Hepatocyte (in vitro differentiated cells): ENCODE data around the gene RSPO1. TPM values are rescaled to one million over a fixed set of nuclear protein-coding genes. Genes with fewer than 3 reads are reported as not detected.
"Not testable (repeated sequence)": the region's sequence is repeated elsewhere in the genome, so short reads cannot be mapped to it uniquely, and the experiment has no call there.

Experiments
- DNase-seq: peaks from one replicate; pipeline ENCODE4 v3.0.0-alpha.2; 2016; ENCODE audit warnings: low spot score
- H2AFZ ChIP-seq: fragments of 200-600 bp; sonication (generic); 2 replicates; pipeline ENCODE4 v1.6.0; 2016; ENCODE audit warnings: antibody characterized with exemption, mild to moderate bottlenecking
- H3K27ac ChIP-seq: fragments of 200-600 bp; sonication (generic); 2 replicates; pipeline ENCODE4 v1.5.1; 2016; ENCODE audit warnings: mild to moderate bottlenecking
- H3K27me3 ChIP-seq: fragments of 200-600 bp; sonication (generic); 2 replicates; pipeline ENCODE4 v1.6.1; 2016
- H3K36me3 ChIP-seq: fragments of 200-600 bp; sonication (generic); replicated peaks from 2 replicates; pipeline ENCODE4 v1.5.1; 2016; ENCODE audit warnings: low read depth; ENCODE audit not compliant: insufficient read depth
- H3K4me1 ChIP-seq: fragments of 200-600 bp; sonication (generic); 2 replicates; pipeline ENCODE4 v1.5.1; 2016; ENCODE audit warnings: mild to moderate bottlenecking, moderate library complexity; ENCODE audit not compliant: insufficient read depth
- H3K4me2 ChIP-seq: fragments of 200-600 bp; sonication (generic); 2 replicates; pipeline ENCODE4 v1.6.0; 2016
- H3K4me3 ChIP-seq: fragments of 200-600 bp; sonication (generic); 2 replicates; pipeline ENCODE4 v1.5.1; 2016; ENCODE audit warnings: mild to moderate bottlenecking
- H3K79me2 ChIP-seq: fragments of 200-600 bp; sonication (generic); 2 replicates; pipeline ENCODE4 v1.6.0; 2017; ENCODE audit warnings: mild to moderate bottlenecking
- H3K9me2 ChIP-seq: fragments of 200-600 bp; sonication (generic); replicated peaks from 2 replicates; pipeline ENCODE4 v1.6.0; 2017; ENCODE audit warnings: mild to moderate bottlenecking; ENCODE audit not compliant: insufficient read depth
- H3K9me3 ChIP-seq: fragments of 200-600 bp; sonication (generic); 2 replicates; pipeline ENCODE4 v1.5.1; 2016; ENCODE audit warnings: low read depth, mild to moderate bottlenecking
- H4K20me1 ChIP-seq: fragments of 200-600 bp; sonication (generic); 2 replicates; pipeline ENCODE4 v1.6.0; 2016; ENCODE audit warnings: mild to moderate bottlenecking; ENCODE audit not compliant: insufficient read depth, poor library complexity, severe bottlenecking
- CTCF ChIP-seq: fragments of 200-600 bp; sonication (generic); IDR thresholded peaks from 2 replicates; pipeline ENCODE4 v1.5.1; 2016; ENCODE audit warnings: antibody characterized with exemption, mild to moderate bottlenecking; ENCODE audit not compliant: poor library complexity
- EZH2 ChIP-seq: fragments of 200-600 bp; sonication (generic); IDR thresholded peaks from 2 replicates; pipeline ENCODE4 v1.6.1; 2016; ENCODE audit warnings: antibody characterized with exemption, mild to moderate bottlenecking, borderline replicate concordance
- EZH2phosphoT487 ChIP-seq: fragments of 200-600 bp; sonication (generic); IDR thresholded peaks from one replicate; pipeline ENCODE4 v1.6.1; 2018; ENCODE audit warnings: antibody characterized with exemption, mild to moderate bottlenecking, low read depth, moderate library complexity; ENCODE audit not compliant: unreplicated experiment, severe bottlenecking
- WGBS: methylation state at CpG from one replicate; pipeline ENCODE4 v1.1.6; 2016; ENCODE audit warnings: low lambda C conversion rate; ENCODE audit errors: missing lambda C conversion rate; 5-methylcytosine and 5-hydroxymethylcytosine counted together
- polyA plus RNA-seq: library from polyadenylated mRNA; unstranded; fragments of >200 nt; fragmentation: Nextera tagmentation; extraction: Ambion mirVana; gene quantifications from 2 replicates; pipeline ENCODE4 v1.2.1, GENCODE V29; 2016
- total RNA-seq: library from RNA; depleted of rRNA; stranded (reverse); fragments of >200 nt; gene quantifications from 2 replicates; pipeline ENCODE4 v1.2.3, GENCODE V29; 2014

The RSPO1 gene
- total RNA-seq, result 0.83 and 0.88 TPM in 2 replicates
- polyA plus RNA-seq, result 1.5 and 2.4 TPM in 2 replicates

- TF ChIP-seq CTCF, result no peak
- TF ChIP-seq EZH2phosphoT487, result no peak
- no peak for TF ChIP-seq EZH2
- H3K27me3 ChIP-seq, result peaks cover 97% of the 10 kb centered on the region
- no peaks in the 10 kb centered on the region for H3K36me3 ChIP-seq
- peak; percentile 21 for DNase-seq
- peak within 1 kb of the TSS; percentile 75 for H3K4me2 ChIP-seq
- no peaks in the 10 kb centered on the region for H3K79me2 ChIP-seq
- H3K9me2 ChIP-seq, result no peaks in the 10 kb centered on the region
- WGBS, result 4% methylated on average over 11 of the region's 72 CpGs
- no peaks in the 10 kb centered on the region for H4K20me1 ChIP-seq
- H3K4me1 ChIP-seq, result no peaks in the 10 kb centered on the region
- no peak within 1 kb of the TSS for H2AFZ ChIP-seq
- no peak within 1 kb of the TSS for H3K4me3 ChIP-seq
- H3K9me3 ChIP-seq, result no peaks in the 10 kb centered on the region
- no peak within 1 kb of the TSS for H3K27ac ChIP-seq
Measured at GRCh38 chr1:37634244-37634991, at the start of gene RSPO1. Gene RSPO1, minus strand, starts transcription at chr1:37634892. Its CDS starts 5,231 bp downstream, at chr1:37629661.

GRCh38 chr1:37684182-37684581 lies 49.5 kb upstream of the RSPO1 start:
- H3K9me2 ChIP-seq, H3K27me3 ChIP-seq, H3K4me3 ChIP-seq, H3K36me3 ChIP-seq, DNase-seq, H3K27ac ChIP-seq, H3K4me1 ChIP-seq, H3K9me3 ChIP-seq, H3K4me2 ChIP-seq, H4K20me1 ChIP-seq, H2AFZ ChIP-seq: not testable (repeated sequence)
- WGBS, result 94% methylated on average over 9 of the region's 9 CpGs
- H3K79me2 ChIP-seq, result peaks cover 12% of the 10 kb centered on the region

DNA sequence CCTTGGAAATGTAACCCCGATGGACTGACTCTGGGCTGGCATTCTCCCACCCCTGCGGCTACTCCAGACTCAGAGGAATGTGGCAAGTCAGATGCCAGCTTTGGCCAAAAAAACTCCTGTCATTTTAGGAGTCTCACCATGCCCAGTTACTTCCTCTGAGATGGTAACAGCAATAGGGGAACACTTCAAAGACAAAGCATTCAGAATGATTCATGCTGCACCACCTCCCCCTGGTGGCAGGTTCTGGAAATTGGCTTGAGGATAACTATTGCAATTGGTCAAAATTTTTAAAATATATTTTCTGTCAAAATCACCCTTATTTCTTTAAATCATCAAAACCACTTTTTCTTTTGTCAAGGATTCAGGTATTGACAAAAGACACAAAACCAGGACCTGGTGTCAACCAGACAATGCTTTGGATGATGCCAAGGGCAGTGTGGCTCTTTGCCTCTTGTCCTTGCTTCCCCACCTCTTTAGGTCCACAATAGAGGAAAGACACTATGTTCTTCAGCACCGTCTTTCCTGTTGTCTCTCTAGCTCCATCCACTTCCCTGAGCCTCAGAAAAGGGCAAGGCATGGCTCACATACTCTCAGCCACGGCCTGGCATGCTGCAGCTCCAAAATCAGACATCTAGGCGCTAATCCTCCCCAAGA lies 47.8 kb upstream of the RSPO1 start:
- Histone ChIP-seq H4K20me1 (no peaks in the 10 kb centered on the region), H3K9me3 (no peaks in the 10 kb centered on the region), H3K4me2 (no peak overlapping the region), H3K9me2 (no peaks in the 10 kb centered on the region), H3K4me1 (no peaks in the 10 kb centered on the region), H3K27ac (no peak overlapping the region), H3K79me2 (no peaks in the 10 kb centered on the region), H3K27me3 (no peaks in the 10 kb centered on the region), H3K36me3 (no peaks in the 10 kb centered on the region), H3K4me3 (no peak overlapping the region), H2AFZ (no peak overlapping the region)
- TF ChIP-seq CTCF (peak; percentile 96), EZH2phosphoT487 (no peak), EZH2 (no peak)
- DNase-seq, result peak; percentile 79
- WGBS, result 79% methylated on average over 5 of the region's 5 CpGs

GRCh38 chr1:37680933-37681332 lies 46.2 kb upstream of the RSPO1 start:
- no peaks in the 10 kb centered on the region for H3K36me3 ChIP-seq
- TF ChIP-seq CTCF (no peak), EZH2 (no peak), EZH2phosphoT487 (no peak)
- peaks cover 4% of the 10 kb centered on the region for H3K4me1 ChIP-seq
- no peaks in the 10 kb centered on the region for H3K9me3 ChIP-seq
- no peaks in the 10 kb centered on the region for H3K27me3 ChIP-seq
- H3K79me2 ChIP-seq, result no peaks in the 10 kb centered on the region
- no peaks in the 10 kb centered on the region for H3K9me2 ChIP-seq
- 99% methylated on average over 3 of the region's 3 CpGs for WGBS
- no peak overlapping the region for H3K4me3 ChIP-seq
- H2AFZ ChIP-seq, result no peak overlapping the region
- H3K4me2 ChIP-seq, result no peak overlapping the region
- DNase-seq, result no peak
- H4K20me1 ChIP-seq, result no peaks in the 10 kb centered on the region
- H3K27ac ChIP-seq, result no peak overlapping the region
